Measurements from ENCODE around the gene TTC17.
"Not testable (repeated sequence)": the region's sequence is repeated elsewhere in the genome, so short reads cannot be mapped to it uniquely, and the experiment has no call there.

The TTC17 gene

DNA sequence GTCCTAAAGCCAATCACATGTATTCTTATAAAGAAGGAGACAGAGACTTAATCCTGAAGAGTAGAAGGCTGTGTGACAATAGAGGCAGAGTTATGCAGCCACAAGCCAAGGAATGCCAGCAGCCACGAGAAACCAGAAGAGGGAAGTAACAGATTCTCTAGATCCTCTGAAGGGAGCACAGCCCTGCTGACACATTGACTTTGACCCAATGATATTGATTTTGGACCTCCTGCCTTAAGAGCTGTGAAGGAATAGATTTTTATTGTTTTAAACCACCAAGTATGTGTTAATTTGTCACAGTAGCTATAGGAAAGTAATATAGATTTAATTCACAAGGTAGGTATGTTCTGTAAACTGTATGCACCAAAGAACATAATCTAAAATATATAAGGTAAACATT is 103.6 kb downstream of the TTC17 start:
- DNase-seq (ENCODE audit: low read depth) = no peak
- H3K4me3 ChIP-seq (ENCODE audit: low read length) = no peak overlapping the region
- no peak for TF ChIP-seq CTCF (conservative IDR thresholded peaks at IDR 0.05; ENCODE audit: low read length)

DNA sequence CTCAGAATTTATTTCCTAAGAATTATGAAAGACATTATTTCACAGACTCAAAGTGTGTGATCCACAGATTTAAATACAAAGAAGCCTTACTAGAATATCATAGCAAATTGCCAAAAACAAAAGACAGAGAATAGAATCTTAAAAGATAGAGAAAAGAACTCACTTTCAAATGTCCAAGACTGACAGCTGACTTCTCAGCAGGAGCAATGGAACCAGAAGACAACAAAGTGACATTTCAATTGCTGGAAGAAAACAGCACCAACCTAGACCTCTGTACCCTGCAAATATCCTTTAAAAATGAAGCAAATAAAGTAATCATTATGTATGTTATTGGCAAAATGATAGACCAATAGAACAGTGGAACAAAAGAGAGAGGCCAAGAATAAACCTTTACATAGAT is 109.2 kb downstream of the TTC17 start:
- no peak for TF ChIP-seq CTCF (conservative IDR thresholded peaks at IDR 0.05; ENCODE audit: low read length)
- no peak for DNase-seq (ENCODE audit: low read depth)
- no peak overlapping the region for H3K4me3 ChIP-seq (ENCODE audit: low read length)

DNA sequence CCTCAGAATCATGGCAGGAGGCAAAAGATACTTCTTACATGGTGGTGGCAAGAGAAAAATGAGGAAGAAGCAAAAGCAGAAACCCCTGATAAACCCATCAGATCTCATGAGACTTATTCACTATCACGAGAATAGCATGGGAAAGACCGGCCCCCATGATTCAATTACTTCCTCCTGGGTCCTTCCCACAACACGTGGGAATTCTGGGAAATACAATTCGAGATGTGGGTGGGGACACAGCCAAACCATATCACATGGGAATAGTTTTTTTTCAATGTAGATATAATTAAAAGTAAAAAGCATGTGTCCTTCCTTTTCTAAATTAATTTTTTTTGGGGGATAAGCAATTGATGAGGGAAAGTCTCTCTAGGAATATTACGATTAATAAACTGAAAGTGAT is 118.8 kb downstream of the TTC17 start:
- DNase-seq (ENCODE audit: low read depth); H3K4me3 ChIP-seq (ENCODE audit: low read length): not testable (repeated sequence)

DNA sequence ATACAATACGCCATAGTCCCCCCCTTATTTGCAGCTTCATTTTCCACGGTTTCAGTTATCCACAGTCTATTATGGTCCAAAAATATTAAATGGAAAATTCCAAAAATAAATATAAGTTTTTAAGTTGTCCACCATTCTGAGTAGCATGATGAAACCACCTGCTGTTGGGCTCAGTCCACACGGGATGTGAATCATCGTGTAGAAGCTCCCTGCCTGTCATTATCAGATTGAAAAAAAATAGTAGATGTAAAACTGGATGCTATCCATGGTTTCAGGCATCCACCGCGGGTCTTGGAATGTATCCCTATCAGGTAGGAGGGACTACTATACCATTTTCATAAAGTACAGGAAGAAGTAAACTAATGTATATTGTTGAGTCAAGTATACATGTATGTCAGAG is 127.4 kb downstream of the TTC17 start:
- no peak overlapping the region for H3K4me3 ChIP-seq (ENCODE audit: low read length)
- no peak for DNase-seq (ENCODE audit: low read depth)
- TF ChIP-seq CTCF (conservative IDR thresholded peaks at IDR 0.05; ENCODE audit: low read length) = no peak

- DNase-seq (ENCODE audit: low read depth) = no peak
- H3K4me3 ChIP-seq (ENCODE audit: low read length) = no peak overlapping the region
- no peak for TF ChIP-seq CTCF (conservative IDR thresholded peaks at IDR 0.05; ENCODE audit: low read length)
These were observed 131.2 kb downstream of the TTC17 start for GRCh38 chr11:43489869-43490465.

- no peak overlapping the region for H3K4me3 ChIP-seq (ENCODE audit: low read length)
- no peak for DNase-seq (ENCODE audit: low read depth)
- TF ChIP-seq CTCF (conservative IDR thresholded peaks at IDR 0.05; ENCODE audit: low read length) = no peak
These were observed 134.0 kb downstream of the TTC17 start for GRCh38 chr11:43492701-43493100.

DNA sequence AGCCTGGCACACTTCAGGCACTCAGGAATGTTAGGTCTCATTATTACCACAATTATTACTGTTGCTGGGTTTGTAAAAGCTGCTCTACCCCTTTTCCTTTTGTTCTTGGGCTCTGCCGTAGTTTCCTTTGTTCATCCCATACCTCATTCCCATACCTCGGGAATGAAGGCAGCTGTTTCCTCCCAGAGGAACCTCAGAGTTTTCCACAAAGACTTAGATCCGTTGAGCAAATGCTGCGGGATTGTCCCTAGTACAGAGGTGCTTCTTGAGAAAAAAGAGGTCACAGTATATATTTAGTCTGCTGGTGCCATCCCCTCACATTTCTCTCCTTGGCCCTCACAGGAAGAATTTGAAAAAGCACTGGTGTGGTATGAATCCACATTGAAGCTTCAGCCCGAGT is 134.7 kb downstream of the TTC17 start:
- no peak for DNase-seq (ENCODE audit: low read depth)
- no peak overlapping the region for H3K4me3 ChIP-seq (ENCODE audit: low read length)
- no peak for TF ChIP-seq CTCF (conservative IDR thresholded peaks at IDR 0.05; ENCODE audit: low read length)

- no peak for DNase-seq (ENCODE audit: low read depth)
- no peak overlapping the region for H3K4me3 ChIP-seq (ENCODE audit: low read length)
- no peak for TF ChIP-seq CTCF (conservative IDR thresholded peaks at IDR 0.05; ENCODE audit: low read length)
These were observed 138.4 kb downstream of the TTC17 start for GRCh38 chr11:43497144-43497543.

Data from AG10803 (cell line).